Measurements from ENCODE around the gene CLMP.

- TF ChIP-seq CTCF (optimal IDR thresholded peaks at IDR 0.05 in 1 of 3, IDR thresholded peaks at IDR 0.05 in 1 of 3, conservative IDR thresholded peaks at IDR 0.05 in 1 of 3; ENCODE audit: extremely low read depth in 1 of 3, insufficient read depth in 2 of 3, low read length in 3 of 3) (no peak), EZH2 (IDR thresholded peaks at IDR 0.05; ENCODE audit: low read length) (no peak)
Measured at GRCh38 chr11:123194337-123195187, 486 bp downstream of the CLMP start.

All from keratinocyte (primary cell).